Measurements from ENCODE around the gene OR10H1.
"Not testable (repeated sequence)": the region's sequence is repeated elsewhere in the genome, so short reads cannot be mapped to it uniquely, and the experiment has no call there.

OR10H1 gene

GRCh38 chr19:15774159-15774558, 41.3 kb downstream of the OR10H1 start:
- DNase-seq (ENCODE audit: low read depth) = not testable (repeated sequence)

GRCh38 chr19:15769586-15769985, 45.9 kb downstream of the OR10H1 start:
- DNase-seq (ENCODE audit: low read depth) = no peak

- no peak for DNase-seq (ENCODE audit: low read depth)
Measured at GRCh38 chr19:15759962-15760565, 55.4 kb downstream of the OR10H1 start.

GRCh38 chr19:15758379-15758778, 57.1 kb downstream of the OR10H1 start:
- DNase-seq (ENCODE audit: low read depth) = no peak
